ENCODE measurements around the gene ZNF136.

The ZNF136 gene

GRCh38 chr19:12162882-12163806 is at the start of gene ZNF136:
ZNF136 (plus strand) TSS chr19:12163096; CDS start chr19:12163204, 108 bp downstream.
- Mint-ChIP-seq H3K27me3 (no peaks in the 10 kb centered on the region), H3K9me3 (no peaks in the 10 kb centered on the region), H3K36me3 (ENCODE audit: low read depth) (peaks cover 16% of the 10 kb centered on the region), H3K27ac (peak within 1 kb of the TSS; percentile 99), H3K4me1 (ENCODE audit: low read depth) (peaks cover 47% of the 10 kb centered on the region), H3K4me3 (peak within 1 kb of the TSS; percentile 99)

- H3K4me3 Mint-ChIP-seq = peak overlapping the region; percentile 32
These were observed 49.8 kb upstream of the ZNF136 start for GRCh38 chr19:12113121-12113520.

GRCh38 chr19:12117201-12117970 is 45.5 kb upstream of the ZNF136 start:
- Mint-ChIP-seq H3K4me1 (ENCODE audit: low read depth) (peaks cover 18% of the 10 kb centered on the region), H3K27ac (no peak overlapping the region), H3K9me3 (peaks cover 10% of the 10 kb centered on the region), H3K36me3 (ENCODE audit: low read depth) (peaks cover 19% of the 10 kb centered on the region), H3K27me3 (no peaks in the 10 kb centered on the region), H3K4me3 (no peak overlapping the region)

More at GRCh38 chr19:12113121-12113520, 49.8 kb upstream of the ZNF136 start:
- Mint-ChIP-seq H3K4me1 (ENCODE audit: low read depth) (peaks cover 26% of the 10 kb centered on the region), H3K27me3 (no peaks in the 10 kb centered on the region), H3K27ac (no peak overlapping the region), H3K9me3 (peaks cover 21% of the 10 kb centered on the region), H3K36me3 (ENCODE audit: low read depth) (peaks cover 50% of the 10 kb centered on the region)

- no peaks in the 10 kb centered on the region for H3K4me1 Mint-ChIP-seq (ENCODE audit: low read depth)
- peaks cover 8% of the 10 kb centered on the region for H3K9me3 Mint-ChIP-seq
- no peaks in the 10 kb centered on the region for H3K27me3 Mint-ChIP-seq
- H3K4me3 Mint-ChIP-seq = no peak overlapping the region
- no peak overlapping the region for H3K27ac Mint-ChIP-seq
- peaks cover 14% of the 10 kb centered on the region for H3K36me3 Mint-ChIP-seq (ENCODE audit: low read depth)
These were observed 36.2 kb upstream of the ZNF136 start for GRCh38 chr19:12126707-12127106.

- H3K4me1 Mint-ChIP-seq (ENCODE audit: low read depth) = peaks cover 9% of the 10 kb centered on the region
- no peaks in the 10 kb centered on the region for H3K27me3 Mint-ChIP-seq
- peaks cover 24% of the 10 kb centered on the region for H3K9me3 Mint-ChIP-seq
- H3K4me3 Mint-ChIP-seq = no peak overlapping the region
- peaks cover 63% of the 10 kb centered on the region for H3K36me3 Mint-ChIP-seq (ENCODE audit: low read depth)
- no peak overlapping the region for H3K27ac Mint-ChIP-seq
These were observed 29.8 kb upstream of the ZNF136 start for GRCh38 chr19:12133069-12133468.

GRCh38 chr19:12137221-12137940 is 25.5 kb upstream of the ZNF136 start:
- Mint-ChIP-seq H3K9me3 (peaks cover 13% of the 10 kb centered on the region), H3K4me1 (ENCODE audit: low read depth) (peaks cover 36% of the 10 kb centered on the region), H3K27me3 (no peaks in the 10 kb centered on the region), H3K36me3 (ENCODE audit: low read depth) (peaks cover 42% of the 10 kb centered on the region), H3K4me3 (no peak overlapping the region), H3K27ac (no peak overlapping the region)

GRCh38 chr19:12139269-12139668 is 23.6 kb upstream of the ZNF136 start:
- Mint-ChIP-seq H3K27ac (no peak overlapping the region), H3K9me3 (no peaks in the 10 kb centered on the region), H3K36me3 (ENCODE audit: low read depth) (peaks cover 23% of the 10 kb centered on the region), H3K4me1 (ENCODE audit: low read depth) (peaks cover 36% of the 10 kb centered on the region), H3K27me3 (no peaks in the 10 kb centered on the region), H3K4me3 (peak overlapping the region; percentile 90)

- peaks cover under 1% of the 10 kb centered on the region for H3K9me3 Mint-ChIP-seq
- H3K36me3 Mint-ChIP-seq (ENCODE audit: low read depth) = peaks cover 17% of the 10 kb centered on the region
- H3K27me3 Mint-ChIP-seq = no peaks in the 10 kb centered on the region
- peaks cover 36% of the 10 kb centered on the region for H3K4me1 Mint-ChIP-seq (ENCODE audit: low read depth)
- H3K4me3 Mint-ChIP-seq = peak within 1 kb of the TSS; percentile 90
- no peak within 1 kb of the TSS for H3K27ac Mint-ChIP-seq
These were observed 22.9 kb upstream of the ZNF136 start, which contains the start of gene ZNF20 for GRCh38 chr19:12139885-12140544. ZNF20 (minus strand) TSS chr19:12140350; CDS start chr19:12140182, 168 bp downstream.

GRCh38 chr19:12140545-12141404 is 22.1 kb upstream of the ZNF136 start:
- H3K9me3 Mint-ChIP-seq = peaks cover 8% of the 10 kb centered on the region
- H3K36me3 Mint-ChIP-seq (ENCODE audit: low read depth) = peaks cover 17% of the 10 kb centered on the region
- peak overlapping the region; percentile 90 for H3K4me3 Mint-ChIP-seq
- peaks cover 36% of the 10 kb centered on the region for H3K4me1 Mint-ChIP-seq (ENCODE audit: low read depth)
- no peaks in the 10 kb centered on the region for H3K27me3 Mint-ChIP-seq
- H3K27ac Mint-ChIP-seq = no peak overlapping the region

- Mint-ChIP-seq H3K4me1 (ENCODE audit: low read depth) (peaks cover 36% of the 10 kb centered on the region), H3K36me3 (ENCODE audit: low read depth) (peaks cover 21% of the 10 kb centered on the region), H3K27ac (no peak overlapping the region), H3K4me3 (peak overlapping the region; percentile 90), H3K9me3 (peaks cover 14% of the 10 kb centered on the region), H3K27me3 (no peaks in the 10 kb centered on the region)
These were observed 21.5 kb upstream of the ZNF136 start for GRCh38 chr19:12141405-12141736.

- no peaks in the 10 kb centered on the region for H3K27me3 Mint-ChIP-seq
- peaks cover 11% of the 10 kb centered on the region for H3K4me1 Mint-ChIP-seq (ENCODE audit: low read depth)
- peaks cover 35% of the 10 kb centered on the region for H3K36me3 Mint-ChIP-seq (ENCODE audit: low read depth)
- H3K4me3 Mint-ChIP-seq = no peak overlapping the region
- no peak overlapping the region for H3K27ac Mint-ChIP-seq
- peaks cover 21% of the 10 kb centered on the region for H3K9me3 Mint-ChIP-seq
These were observed 17.5 kb upstream of the ZNF136 start for GRCh38 chr19:12145348-12145747.

- Mint-ChIP-seq H3K27me3 (peaks cover 4% of the 10 kb centered on the region), H3K4me1 (ENCODE audit: low read depth) (peaks cover 10% of the 10 kb centered on the region), H3K27ac (no peak overlapping the region), H3K36me3 (ENCODE audit: low read depth) (peaks cover 13% of the 10 kb centered on the region), H3K9me3 (no peaks in the 10 kb centered on the region), H3K4me3 (peak overlapping the region; percentile 87)
These were observed 7.5 kb upstream of the ZNF136 start for GRCh38 chr19:12155324-12155860.
